Liver (tissue), 9 donors: ENCODE measurements around the gene WAC. TPM values are rescaled to one million over a fixed set of nuclear protein-coding genes. Genes with fewer than 3 reads are reported as not detected.

Experiments
- DNase-seq: peaks from one replicate; pipeline ENCODE4 v3.0.0-alpha.2; 2017; ENCODE audit warnings: low spot score
- H3K27ac ChIP-seq, 2 donors: one replicate each; pipeline ENCODE4 v1.7.0; 2013; ENCODE audit warnings: inconsistent platforms in 2 of 2, low read length in 2 of 2, control low read depth in 1 of 2, low read depth in 1 of 2, mild to moderate bottlenecking in 1 of 2
- H3K27me3 ChIP-seq, 4 donors: one replicate each; pipeline versions ENCODE4 v1.6.1 to v1.7.0; 2013; ENCODE audit warnings: low read length in 3 of 4, inconsistent platforms in 1 of 4, mild to moderate bottlenecking in 1 of 4, moderate library complexity in 1 of 4; ENCODE audit not compliant: control insufficient read depth in 4 of 4, insufficient read depth in 4 of 4
- H3K36me3 ChIP-seq, 4 donors: one replicate each; pipeline versions ENCODE4 v1.6.1 to v1.7.0; 2013; ENCODE audit warnings: low read length in 3 of 4, mild to moderate bottlenecking in 3 of 4, low read depth in 1 of 4, moderate library complexity in 1 of 4; ENCODE audit not compliant: control insufficient read depth in 4 of 4, insufficient read depth in 3 of 4
- H3K4me1 ChIP-seq, 4 donors: one replicate each; pipeline versions ENCODE4 v1.6.1 to v1.7.0; 2013; ENCODE audit warnings: low read length in 3 of 4, mild to moderate bottlenecking in 3 of 4, moderate library complexity in 1 of 4; ENCODE audit not compliant: control insufficient read depth in 4 of 4, insufficient read depth in 4 of 4
- H3K4me3 ChIP-seq, 3 donors: one replicate each; pipeline versions ENCODE4 v1.6.1 to v1.7.0; 2013; ENCODE audit warnings: low read length in 3 of 3, control low read depth in 1 of 3, low read depth in 1 of 3, mild to moderate bottlenecking in 1 of 3
- H3K9ac ChIP-seq, 2 donors: one replicate each; pipeline ENCODE4 v1.7.0; 2013; ENCODE audit warnings: low read length in 2 of 2, mild to moderate bottlenecking in 2 of 2, moderate library complexity in 2 of 2, control low read depth in 1 of 2, low read depth in 1 of 2
- H3K9me3 ChIP-seq, 4 donors: one replicate each; pipeline versions ENCODE4 v1.6.1 to v1.7.0; 2013; ENCODE audit warnings: low read length in 3 of 4; ENCODE audit not compliant: control insufficient read depth in 4 of 4
- EGR1 ChIP-seq, 2 donors: IDR thresholded peaks; 2 replicates each; pipeline ENCODE4 v1.6.1; 2016 to 2018; ENCODE audit warnings: antibody characterized with exemption in 2 of 2, low read depth in 2 of 2
- GABPA ChIP-seq, 2 donors: IDR thresholded peaks in 1 of 2; conservative IDR thresholded peaks in 1 of 2; 2 replicates each; pipeline ENCODE4 v1.6.1; 2016; ENCODE audit warnings: antibody characterized with exemption in 2 of 2, mild to moderate bottlenecking in 1 of 2, moderate library complexity in 1 of 2
- HNF4A ChIP-seq, 2 donors: conservative IDR thresholded peaks; 2 replicates each; pipeline ENCODE4 v1.6.1; 2016; ENCODE audit warnings: antibody characterized with exemption in 2 of 2, mild to moderate bottlenecking in 2 of 2
- NR2F2 ChIP-seq: IDR thresholded peaks from 2 replicates; pipeline ENCODE4 v1.6.1; 2016; ENCODE audit warnings: antibody characterized with exemption
- RAD21 ChIP-seq, 2 donors: IDR thresholded peaks; 2 replicates each; pipeline ENCODE4 v1.6.1; 2016; ENCODE audit warnings: antibody characterized with exemption in 2 of 2, mild to moderate bottlenecking in 2 of 2
- REST ChIP-seq: IDR thresholded peaks from 2 replicates; pipeline ENCODE4 v1.6.1; 2016; ENCODE audit warnings: antibody characterized with exemption, mild to moderate bottlenecking
- SP1 ChIP-seq: IDR thresholded peaks from 2 replicates; pipeline ENCODE4 v1.6.1; 2018; ENCODE audit warnings: antibody characterized with exemption, mild to moderate bottlenecking
- TAF1 ChIP-seq: conservative IDR thresholded peaks from 2 replicates; pipeline ENCODE4 v1.6.1; 2016; ENCODE audit warnings: antibody characterized with exemption, mild to moderate bottlenecking
- YY1 ChIP-seq: IDR thresholded peaks from 2 replicates; pipeline ENCODE4 v1.6.1; 2016; ENCODE audit warnings: antibody characterized with exemption, mild to moderate bottlenecking
- ZBTB33 ChIP-seq: IDR thresholded peaks from 2 replicates; pipeline ENCODE4 v1.6.1; 2016; ENCODE audit warnings: antibody characterized with exemption
- whole genome bisulfite sequencing: extraction: QIAGEN DNeasy Blood & Tissue Kit; methylation state at CpG from one replicate; pipeline ENCODE4 v1.1.7; 2013; 5-methylcytosine and 5-hydroxymethylcytosine counted together
- polyA plus RNA-seq, 2 donors: library from polyadenylated mRNA; stranded (reverse) in 1 of 2; unstranded in 1 of 2; fragments of 200-250 nt in 1 of 2; fragments of >200 nt in 1 of 2; fragmentation: Nextera tagmentation in 1 of 2; extraction: Ambion mirVana in 1 of 2; gene quantifications; one replicate each; pipeline versions ENCODE4 v1.2.1 to v1.2.3, GENCODE V29; 2013 to 2015
- total RNA-seq, 2 donors: library from RNA; depleted of rRNA; stranded (reverse); fragments of >200 nt; gene quantifications; one replicate each; pipeline ENCODE4 v1.2.3, GENCODE V29; 2014
- TF ChIP-seq, protein P1 (sequence below): IDR thresholded peaks from 2 replicates; pipeline ENCODE4 v1.6.1; 2016; ENCODE audit warnings: antibody characterized with exemption
- donor health status: healthy.
- donor health status: healthy.
- donor health status: healthy.
- donor health status: healthy.
- donor health status: healthy.

WAC gene
- total and polyA plus RNA-seq, 4 donors, result 20.2 to 48.7 (median 32.0) TPM

DNA sequence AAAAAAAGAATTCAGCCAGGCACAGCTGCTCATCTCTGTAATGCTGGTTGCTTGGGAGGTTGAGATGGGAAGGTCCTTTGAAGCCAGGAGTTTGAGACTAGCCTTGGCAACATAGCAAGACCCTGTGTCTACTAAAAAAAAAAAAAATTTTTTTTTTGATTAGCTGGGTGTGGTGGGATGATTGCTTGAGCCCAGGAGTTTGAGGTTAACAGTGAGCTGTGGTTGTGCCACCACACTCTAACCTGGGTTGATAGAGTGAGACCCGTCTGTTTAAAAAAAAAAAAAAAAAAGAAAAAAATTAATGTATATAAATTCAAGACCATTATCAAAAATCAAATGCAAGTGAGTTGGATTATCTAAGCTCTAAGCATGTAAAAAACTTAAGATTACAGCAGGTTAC is 5.7 kb downstream of the WAC start:
- no peak overlapping the region for H3K27ac ChIP-seq
- H3K9ac ChIP-seq, result no peak overlapping the region
- H3K4me3 ChIP-seq, result no peak overlapping the region
- TF ChIP-seq GABPA (IDR thresholded peaks at IDR 0.05 in 1 of 2, conservative IDR thresholded peaks at IDR 0.05 in 1 of 2) (no peak), HNF4A (conservative IDR thresholded peaks at IDR 0.05) (no peak), SP1 (no peak), NR2F2 (no peak), EGR1 (IDR thresholded peaks at IDR 0.05; ENCODE audit: low read depth in 2 of 2) (no peak)
- TF ChIP-seq, protein P1, sequence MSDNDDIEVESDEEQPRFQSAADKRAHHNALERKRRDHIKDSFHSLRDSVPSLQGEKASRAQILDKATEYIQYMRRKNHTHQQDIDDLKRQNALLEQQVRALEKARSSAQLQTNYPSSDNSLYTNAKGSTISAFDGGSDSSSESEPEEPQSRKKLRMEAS, result no peak
- H3K27me3 ChIP-seq, result no peaks in the 10 kb centered on the region
- H3K36me3 ChIP-seq, result peaks cover 6 to 55% (median 45%) of the 10 kb centered on the region in 4 donors
- H3K4me1 ChIP-seq, result peaks cover 0 to 19% (median 10%) of the 10 kb centered on the region in 4 donors
- no peaks in the 10 kb centered on the region for H3K9me3 ChIP-seq
- DNase-seq, result no peak
- 83% methylated on average over 1 of the region's 1 CpG for WGBS

DNA sequence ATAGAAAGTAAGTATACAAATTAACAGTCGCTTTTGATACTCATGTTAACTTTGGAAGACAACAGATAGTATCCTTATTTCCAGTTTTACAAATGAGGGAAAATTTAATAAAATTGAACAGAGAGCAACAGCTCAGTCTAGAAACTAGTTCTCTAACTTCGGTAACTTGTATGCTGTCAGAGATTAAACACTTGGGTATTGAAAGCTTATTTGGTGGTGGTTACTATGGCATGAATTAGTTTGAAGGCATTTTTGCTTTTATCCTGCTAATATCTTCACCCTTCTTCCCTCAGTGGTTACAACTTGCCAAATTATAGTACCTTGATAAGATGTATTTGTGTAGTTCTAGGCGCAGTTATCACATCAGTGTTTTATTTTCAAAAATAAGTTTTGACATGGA is 7.2 kb downstream of the WAC start:
- no peak for DNase-seq
- Histone ChIP-seq H3K36me3 (peaks cover 6 to 57% (median 47%) of the 10 kb centered on the region in 4 donors), H3K4me1 (peaks cover 0 to 9% (median 7%) of the 10 kb centered on the region in 4 donors), H3K27me3 (no peaks in the 10 kb centered on the region), H3K27ac (no peak overlapping the region), H3K9me3 (no peaks in the 10 kb centered on the region), H3K9ac (no peak overlapping the region), H3K4me3 (no peak overlapping the region)
- WGBS, result 93% methylated on average over 3 of the region's 3 CpGs
- no peak for TF ChIP-seq YY1
- TF ChIP-seq REST, result no peak
- TF ChIP-seq RAD21 (IDR thresholded peaks at IDR 0.05), result no peak
- no peak for TF ChIP-seq NR2F2
- TF ChIP-seq TAF1, result no peak
- no peak for TF ChIP-seq SP1
- TF ChIP-seq, protein P1, result no peak
- no peak for TF ChIP-seq ZBTB33
